GM12874 (cell line): ENCODE results near the gene NDUFA9.

Experiments used
- TF ChIP-seq, protein P1 (sequence below): IDR thresholded peaks from 2 replicates; pipeline ENCODE4 v1.5.1; 2011; ENCODE audit warnings: low read depth, mild to moderate bottlenecking, control low read depth, low read length, moderate library complexity; ENCODE audit not compliant: insufficient read depth

NDUFA9 gene

DNA sequence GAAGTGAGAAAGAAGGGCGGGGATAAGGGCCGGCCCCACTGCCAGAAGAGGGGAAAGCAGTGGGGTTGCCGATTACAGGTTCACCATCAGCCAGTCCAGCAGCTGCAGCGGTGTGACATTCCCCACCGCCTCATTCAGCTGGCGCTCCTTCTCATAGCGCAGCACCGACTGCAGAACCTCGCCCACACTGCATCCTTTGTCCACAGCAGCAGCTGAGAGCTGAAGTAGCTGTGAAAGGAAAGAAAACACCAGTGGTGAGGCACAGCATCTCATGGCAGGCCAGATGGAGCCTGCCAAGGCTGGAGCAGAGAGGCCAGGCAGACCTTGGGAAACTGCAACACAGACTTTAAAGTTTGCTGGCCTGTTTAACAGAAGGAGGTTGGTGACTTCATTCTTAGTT is 33.2 kb upstream of the NDUFA9 start:
- TF ChIP-seq, protein P1, sequence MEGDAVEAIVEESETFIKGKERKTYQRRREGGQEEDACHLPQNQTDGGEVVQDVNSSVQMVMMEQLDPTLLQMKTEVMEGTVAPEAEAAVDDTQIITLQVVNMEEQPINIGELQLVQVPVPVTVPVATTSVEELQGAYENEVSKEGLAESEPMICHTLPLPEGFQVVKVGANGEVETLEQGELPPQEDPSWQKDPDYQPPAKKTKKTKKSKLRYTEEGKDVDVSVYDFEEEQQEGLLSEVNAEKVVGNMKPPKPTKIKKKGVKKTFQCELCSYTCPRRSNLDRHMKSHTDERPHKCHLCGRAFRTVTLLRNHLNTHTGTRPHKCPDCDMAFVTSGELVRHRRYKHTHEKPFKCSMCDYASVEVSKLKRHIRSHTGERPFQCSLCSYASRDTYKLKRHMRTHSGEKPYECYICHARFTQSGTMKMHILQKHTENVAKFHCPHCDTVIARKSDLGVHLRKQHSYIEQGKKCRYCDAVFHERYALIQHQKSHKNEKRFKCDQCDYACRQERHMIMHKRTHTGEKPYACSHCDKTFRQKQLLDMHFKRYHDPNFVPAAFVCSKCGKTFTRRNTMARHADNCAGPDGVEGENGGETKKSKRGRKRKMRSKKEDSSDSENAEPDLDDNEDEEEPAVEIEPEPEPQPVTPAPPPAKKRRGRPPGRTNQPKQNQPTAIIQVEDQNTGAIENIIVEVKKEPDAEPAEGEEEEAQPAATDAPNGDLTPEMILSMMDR = no peak

DNA sequence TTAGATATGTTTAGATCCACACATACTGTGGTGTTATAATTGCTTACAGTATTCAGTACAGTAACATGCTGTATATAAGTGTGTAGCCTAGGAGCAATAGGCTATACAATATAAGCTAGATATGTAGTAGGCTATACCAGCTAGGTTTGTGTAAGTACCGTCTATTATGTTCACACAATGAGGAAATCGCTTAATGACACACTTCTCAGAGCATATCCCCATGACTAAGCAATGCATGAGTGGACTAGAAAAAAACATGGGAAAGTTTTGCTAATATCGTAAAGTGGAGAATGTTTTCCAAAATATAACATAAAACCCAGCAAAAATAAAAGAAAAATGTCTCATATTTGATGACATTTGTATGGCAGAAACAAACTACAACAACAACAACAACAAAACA is 27.4 kb upstream of the NDUFA9 start:
- TF ChIP-seq, protein P1 = no peak

DNA sequence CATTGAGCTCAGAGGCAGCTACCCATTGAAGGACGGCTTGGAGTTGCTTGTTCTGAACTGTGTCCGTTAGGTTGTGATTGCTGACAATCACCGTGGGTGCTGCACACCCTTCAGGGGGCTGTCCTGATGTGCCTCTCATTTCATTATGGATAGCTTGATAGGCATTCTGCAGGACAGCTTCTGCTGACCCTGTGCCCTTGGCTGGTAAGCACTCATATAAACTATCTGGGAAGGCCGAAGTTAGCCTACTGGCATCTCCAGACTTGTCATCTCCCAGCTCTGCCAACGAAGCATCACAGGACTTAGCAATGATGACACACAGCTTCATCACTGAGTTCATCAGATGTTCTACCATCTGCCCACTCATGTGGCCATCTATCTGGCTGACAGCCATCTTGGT is 22.4 kb upstream of the NDUFA9 start:
- TF ChIP-seq, protein P1 = no peak

DNA sequence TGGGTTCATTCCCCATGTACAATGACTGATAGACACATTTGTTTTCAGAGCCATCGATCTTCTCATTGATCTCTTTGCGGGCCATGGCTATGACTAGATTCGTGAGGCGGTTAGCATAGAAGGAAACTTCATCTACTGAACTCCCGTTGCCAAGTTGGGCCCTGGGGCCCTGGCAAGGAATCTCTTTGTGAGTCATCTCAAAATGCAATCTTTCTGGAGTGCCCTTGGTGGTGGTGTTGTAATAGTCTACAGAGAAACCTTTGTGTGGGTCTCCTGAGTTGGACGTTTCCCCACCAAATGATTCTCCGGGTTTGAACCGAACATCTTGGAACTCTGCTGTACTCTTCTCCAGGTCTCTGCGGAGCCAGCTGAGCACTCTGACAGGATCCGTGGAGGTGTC is 20.5 kb upstream of the NDUFA9 start:
- TF ChIP-seq, protein P1 = no peak

DNA sequence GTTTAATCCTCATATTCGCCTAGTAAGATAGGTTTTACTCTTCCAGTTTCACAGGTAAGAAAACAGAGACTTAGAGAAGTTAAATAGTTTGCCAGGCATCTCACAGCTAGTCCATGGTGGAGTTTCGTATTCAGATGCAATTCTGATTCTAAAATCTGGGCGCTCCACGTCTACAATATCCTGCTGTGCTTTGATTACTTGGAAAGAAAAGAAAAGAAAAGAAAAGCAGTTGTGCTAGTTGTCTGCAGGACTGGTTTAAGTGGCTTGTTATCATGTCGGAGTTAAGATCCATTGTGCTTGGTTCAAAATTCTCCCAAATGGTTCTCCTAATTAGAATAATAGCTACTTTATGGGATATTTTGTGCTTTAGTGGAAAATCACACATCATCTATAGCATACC is 18.7 kb upstream of the NDUFA9 start:
- TF ChIP-seq, protein P1 = no peak

DNA sequence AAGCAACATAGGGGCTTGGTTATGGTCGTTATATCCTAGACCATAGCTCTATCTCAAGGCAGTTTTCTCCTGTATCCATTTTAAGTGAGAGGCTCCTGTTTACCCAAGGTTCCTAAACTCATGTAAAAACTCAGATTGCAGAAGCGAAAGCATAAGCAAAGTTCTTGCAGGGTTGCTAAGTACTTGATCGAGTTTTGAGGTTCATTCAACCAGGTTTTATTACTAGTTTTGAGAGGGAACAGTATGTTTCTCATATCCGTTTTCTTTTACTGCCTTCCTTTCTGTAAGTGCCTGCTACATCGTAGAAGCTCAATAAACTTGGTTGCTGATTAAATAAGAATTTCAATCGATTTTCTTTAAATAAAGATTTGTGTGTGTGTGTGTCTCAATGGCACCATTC is 5.2 kb upstream of the NDUFA9 start:
- TF ChIP-seq, protein P1 = no peak

DNA sequence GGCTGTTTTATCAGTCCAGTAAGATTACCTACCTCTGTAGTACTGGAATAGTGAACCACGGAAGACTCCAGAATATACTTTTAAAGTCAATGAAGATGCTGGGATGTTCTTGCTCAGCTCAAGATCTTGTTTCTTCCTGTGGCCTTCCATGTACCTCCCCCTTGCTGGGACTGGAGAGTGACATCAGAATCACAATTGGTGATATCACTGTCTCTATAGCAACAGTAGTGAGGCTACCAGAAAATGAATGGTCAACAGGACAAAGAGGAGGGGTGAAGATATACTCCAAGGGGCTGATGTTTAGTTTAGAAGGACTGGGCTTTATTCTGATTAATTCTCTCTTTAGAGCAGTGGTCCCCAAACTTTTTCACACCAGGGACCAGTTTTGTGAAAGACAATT is 3.9 kb upstream of the NDUFA9 start:
- TF ChIP-seq, protein P1 = no peak

DNA sequence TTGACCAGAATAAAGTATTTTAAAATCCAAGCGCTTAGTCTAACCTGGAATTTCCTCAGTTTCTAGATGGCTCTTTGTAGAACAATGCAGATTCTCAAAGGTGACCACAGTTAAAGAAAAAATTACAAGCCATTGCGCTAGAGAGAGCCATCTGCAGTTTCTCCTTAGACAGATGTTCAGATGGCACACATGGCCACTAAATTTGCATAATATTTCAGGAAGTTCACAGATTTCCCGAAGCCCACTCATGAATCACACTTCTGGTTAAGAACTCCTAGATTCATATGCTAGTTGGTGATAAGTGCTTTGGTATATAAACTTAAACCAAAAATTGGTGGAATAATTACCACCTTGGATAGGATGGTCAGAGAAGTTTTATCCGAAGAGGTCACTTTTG is 812 bp upstream of the NDUFA9 start:
- TF ChIP-seq, protein P1 = no peak
